ENCODE results near the gene PRPF19. TPM values are rescaled to one million over a fixed set of nuclear protein-coding genes. Genes with fewer than 3 reads are reported as not detected.
A peak's percentile ranks its signal among the peaks of the same experiment; 100 is the strongest.

Gene PRPF19
- total RNA-seq, 1 donor from 2014 or later = 34.5 TPM

DNA sequence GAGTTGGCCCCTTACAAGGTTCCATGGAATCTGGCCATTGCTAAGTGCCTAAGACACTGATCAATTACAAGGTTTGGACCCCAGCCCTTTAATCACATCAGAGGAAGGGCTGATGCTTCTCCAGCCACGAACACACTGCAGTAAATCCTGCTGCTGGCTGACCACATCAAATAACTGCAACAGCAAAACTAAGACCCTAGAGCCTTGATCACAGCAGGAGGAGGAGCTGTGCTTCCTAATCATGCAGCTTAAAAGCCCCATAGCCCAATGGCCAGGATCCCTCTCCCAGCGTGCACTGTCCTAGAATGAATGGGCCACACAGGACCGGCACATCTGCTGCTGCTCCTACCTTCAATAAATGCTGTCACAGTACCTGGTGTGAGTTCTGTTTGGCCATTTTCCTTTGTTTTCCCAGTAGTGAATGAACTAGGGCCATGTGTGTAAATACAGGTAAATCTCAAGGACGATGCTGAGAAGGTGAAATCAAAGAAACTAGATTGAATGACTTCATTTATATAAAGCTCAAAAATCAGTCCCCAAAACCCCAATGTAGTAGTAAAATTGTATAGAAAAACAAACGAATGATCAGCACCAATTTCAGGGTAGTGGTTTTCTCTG lies 26.3 kb downstream of the PRPF19 start:
- H3K4me3 Mint-ChIP-seq = no peak overlapping the region
- no peak for TF ChIP-seq EZH2 (IDR thresholded peaks at IDR 0.05)
- TF ChIP-seq, protein P1, sequence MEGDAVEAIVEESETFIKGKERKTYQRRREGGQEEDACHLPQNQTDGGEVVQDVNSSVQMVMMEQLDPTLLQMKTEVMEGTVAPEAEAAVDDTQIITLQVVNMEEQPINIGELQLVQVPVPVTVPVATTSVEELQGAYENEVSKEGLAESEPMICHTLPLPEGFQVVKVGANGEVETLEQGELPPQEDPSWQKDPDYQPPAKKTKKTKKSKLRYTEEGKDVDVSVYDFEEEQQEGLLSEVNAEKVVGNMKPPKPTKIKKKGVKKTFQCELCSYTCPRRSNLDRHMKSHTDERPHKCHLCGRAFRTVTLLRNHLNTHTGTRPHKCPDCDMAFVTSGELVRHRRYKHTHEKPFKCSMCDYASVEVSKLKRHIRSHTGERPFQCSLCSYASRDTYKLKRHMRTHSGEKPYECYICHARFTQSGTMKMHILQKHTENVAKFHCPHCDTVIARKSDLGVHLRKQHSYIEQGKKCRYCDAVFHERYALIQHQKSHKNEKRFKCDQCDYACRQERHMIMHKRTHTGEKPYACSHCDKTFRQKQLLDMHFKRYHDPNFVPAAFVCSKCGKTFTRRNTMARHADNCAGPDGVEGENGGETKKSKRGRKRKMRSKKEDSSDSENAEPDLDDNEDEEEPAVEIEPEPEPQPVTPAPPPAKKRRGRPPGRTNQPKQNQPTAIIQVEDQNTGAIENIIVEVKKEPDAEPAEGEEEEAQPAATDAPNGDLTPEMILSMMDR (IDR thresholded peaks at IDR 0.05) = no peak
- TF ChIP-seq EZH2phosphoT487 (IDR thresholded peaks at IDR 0.05) = no peak
- no peaks in the 10 kb centered on the region for H3K36me3 ChIP-seq
- no peaks in the 10 kb centered on the region for H3K79me2 ChIP-seq (ENCODE audit: low read depth)
- H3F3A ChIP-seq (ENCODE audit: low read depth) = no peaks in the 10 kb centered on the region
- H4K20me1 ChIP-seq (ENCODE audit: low read depth) = no peaks in the 10 kb centered on the region
- H3K9me3 Mint-ChIP-seq = no peaks in the 10 kb centered on the region
- H2AFZ ChIP-seq (replicated peaks) = no peak overlapping the region
- H3K27ac Mint-ChIP-seq = no peak overlapping the region
- H3K27me3 ChIP-seq = no peaks in the 10 kb centered on the region
- H3K4me1 ChIP-seq = no peaks in the 10 kb centered on the region
- peaks cover 11% of the 10 kb centered on the region for H3K36me3 Mint-ChIP-seq
- H3K4me2 ChIP-seq = no peak overlapping the region
- H3K4me3 ChIP-seq = no peak overlapping the region
- H3K4me1 Mint-ChIP-seq = peaks cover 22% of the 10 kb centered on the region
- H3K9me3 ChIP-seq (ENCODE audit: low read depth) = no peaks in the 10 kb centered on the region
- H3K27me3 Mint-ChIP-seq (ENCODE audit: insufficient read depth, low read depth) = peaks cover 2% of the 10 kb centered on the region
- no peak for DNase-seq (ENCODE audit: low spot score)
- H3K27ac ChIP-seq = no peak overlapping the region
- H3K9ac ChIP-seq = no peak overlapping the region

DNA sequence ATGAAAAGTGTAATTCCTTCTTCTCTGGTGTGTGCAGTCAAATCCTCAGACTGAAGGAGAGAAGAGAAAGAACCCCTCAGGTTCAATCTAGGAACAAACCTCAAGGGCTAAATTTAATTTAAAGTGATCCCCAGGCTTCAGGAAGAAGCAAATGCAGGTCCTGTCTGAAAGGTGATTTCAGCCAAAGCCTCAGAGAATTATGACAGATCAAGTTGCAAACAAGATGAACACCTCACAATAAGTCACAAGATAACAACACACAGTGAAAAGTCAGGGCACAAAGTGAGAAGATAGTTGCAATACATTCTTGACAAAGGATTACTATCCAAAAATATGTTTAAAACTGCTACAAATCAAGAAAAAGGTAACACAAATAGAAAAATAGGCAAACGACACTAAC lies 27.3 kb downstream of the PRPF19 start:
- Mint-ChIP-seq H3K27me3 (ENCODE audit: insufficient read depth, low read depth) (peaks cover 2% of the 10 kb centered on the region), H3K4me3 (no peak overlapping the region), H3K36me3 (peaks cover 11% of the 10 kb centered on the region), H3K27ac (no peak overlapping the region), H3K9me3 (no peaks in the 10 kb centered on the region), H3K4me1 (peaks cover 22% of the 10 kb centered on the region)
- Histone ChIP-seq H3K9me3 (ENCODE audit: low read depth) (no peaks in the 10 kb centered on the region), H4K20me1 (ENCODE audit: low read depth) (no peaks in the 10 kb centered on the region), H2AFZ (replicated peaks) (no peak overlapping the region), H3K27ac (no peak overlapping the region), H3K4me1 (no peaks in the 10 kb centered on the region), H3K36me3 (no peaks in the 10 kb centered on the region), H3K27me3 (no peaks in the 10 kb centered on the region), H3K79me2 (ENCODE audit: low read depth) (no peaks in the 10 kb centered on the region), H3K4me2 (no peak overlapping the region), H3K4me3 (no peak overlapping the region), H3K9ac (no peak overlapping the region), H3F3A (ENCODE audit: low read depth) (no peaks in the 10 kb centered on the region)
- TF ChIP-seq, protein P1 (IDR thresholded peaks at IDR 0.05) = no peak
- TF ChIP-seq EZH2phosphoT487 (IDR thresholded peaks at IDR 0.05) = no peak
- TF ChIP-seq EZH2 (IDR thresholded peaks at IDR 0.05) = no peak
- no peak for DNase-seq (ENCODE audit: low spot score)

DNA sequence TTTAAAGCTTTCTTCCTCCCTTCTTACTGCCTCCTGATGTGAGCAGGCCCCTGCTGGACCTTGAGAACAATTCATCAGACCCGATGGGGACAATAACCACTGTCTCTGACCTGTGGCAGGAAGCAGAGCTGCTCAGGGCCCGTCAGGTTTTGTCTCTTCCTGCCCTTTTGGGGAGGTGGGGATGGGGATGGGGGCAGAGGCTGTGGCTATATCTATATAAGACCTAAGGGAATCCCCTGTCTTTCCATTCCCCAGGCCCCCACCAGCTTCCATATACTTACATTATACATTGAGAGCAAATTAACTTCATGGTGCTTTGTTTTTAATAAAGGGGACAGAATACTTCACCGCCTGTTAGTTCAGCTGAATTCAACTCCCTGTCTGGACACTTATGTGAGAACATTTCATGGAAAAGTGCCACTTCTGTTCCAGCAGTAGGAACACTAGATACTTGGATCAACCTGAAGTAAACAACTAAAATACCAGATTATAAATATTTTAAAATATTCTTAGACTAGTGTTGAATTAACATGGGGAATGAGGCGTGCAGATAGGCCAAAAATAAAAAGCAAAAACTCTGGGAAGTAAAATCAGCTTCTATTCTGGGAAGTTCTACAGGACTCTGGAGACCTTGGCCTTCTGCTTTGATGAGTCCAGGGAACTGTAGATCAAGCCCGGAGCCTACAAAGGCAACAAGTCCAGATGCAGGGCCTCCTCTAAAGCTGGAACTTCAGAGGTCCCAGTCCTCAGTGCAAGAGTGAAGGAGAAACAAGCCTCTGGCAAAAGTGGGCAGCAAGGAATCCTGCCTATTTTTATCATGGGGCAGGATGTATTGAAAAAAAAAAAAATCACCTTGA lies 27.9 kb downstream of the PRPF19 start:
- H3K4me1 ChIP-seq = no peaks in the 10 kb centered on the region
- Mint-ChIP-seq H3K27ac (no peak overlapping the region), H3K4me1 (peaks cover 22% of the 10 kb centered on the region), H3K36me3 (peaks cover 7% of the 10 kb centered on the region), H3K9me3 (no peaks in the 10 kb centered on the region), H3K4me3 (no peak overlapping the region), H3K27me3 (ENCODE audit: insufficient read depth, low read depth) (peaks cover 5% of the 10 kb centered on the region)
- H4K20me1 ChIP-seq (ENCODE audit: low read depth) = no peaks in the 10 kb centered on the region
- TF ChIP-seq, protein P1 (IDR thresholded peaks at IDR 0.05) = no peak
- TF ChIP-seq EZH2phosphoT487 (IDR thresholded peaks at IDR 0.05) = no peak
- TF ChIP-seq EZH2 (IDR thresholded peaks at IDR 0.05) = no peak
- no peak overlapping the region for H2AFZ ChIP-seq (replicated peaks)
- peak overlapping the region; percentile 20 for H3K9ac ChIP-seq
- no peak overlapping the region for H3K4me2 ChIP-seq
- no peaks in the 10 kb centered on the region for H3K27me3 ChIP-seq
- H3K36me3 ChIP-seq = no peaks in the 10 kb centered on the region
- H3K9me3 ChIP-seq (ENCODE audit: low read depth) = no peaks in the 10 kb centered on the region
- H3K27ac ChIP-seq = no peak overlapping the region
- H3F3A ChIP-seq (ENCODE audit: low read depth) = no peaks in the 10 kb centered on the region
- no peaks in the 10 kb centered on the region for H3K79me2 ChIP-seq (ENCODE audit: low read depth)
- no peak for DNase-seq (ENCODE audit: low spot score)
- H3K4me3 ChIP-seq = no peak overlapping the region

Data from neural progenitor cell (in vitro differentiated cells).